ENCODE results near the gene PTPRM. TPM values are rescaled to one million over a fixed set of nuclear protein-coding genes. Genes with fewer than 3 reads are reported as not detected.

Gene PTPRM
- total RNA-seq, 1 experiment from 2014 or later = 11.1 TPM

- POLR2A ChIA-PET = no interaction called here
- ATAC-seq = no peak
- Mint-ChIP-seq H3K4me3 (no peak overlapping the region), H3K9me3 (peaks cover 26% of the 10 kb centered on the region), H3K36me3 (peaks cover 3% of the 10 kb centered on the region; the same call in 1 of the 2 replicates), H3K4me1 (peaks cover 6% of the 10 kb centered on the region; the same call in 1 of the 2 replicates), H3K27me3 (ENCODE audit: low read depth) (no peaks in the 10 kb centered on the region), H3K27ac (no peak overlapping the region)
- no peak for DNase-seq (ENCODE audit: low spot score)
- CTCF ChIA-PET = interaction anchor here (0.5 kb wide), 1 partner anchor 235 kb away, joined by 5 read pairs; no protein-coding TSS in a partner anchor
- TF ChIP-seq USF1 (CRISPR knock-in tag; IDR thresholded peaks at IDR 0.05) = no peak
- no peak for TF ChIP-seq CREM (CRISPR knock-in tag; IDR thresholded peaks at IDR 0.05)
- TF ChIP-seq MLX (CRISPR knock-in tag; IDR thresholded peaks at IDR 0.05) = no peak
- TF ChIP-seq ZBTB43 (CRISPR knock-in tag; IDR thresholded peaks at IDR 0.05) = no peak
- TF ChIP-seq ZMAT4 (CRISPR knock-in tag; IDR thresholded peaks at IDR 0.05) = no peak
- TF ChIP-seq CBFB (CRISPR knock-in tag; IDR thresholded peaks at IDR 0.05; ENCODE audit: low read depth) = no peak
- no peak for TF ChIP-seq TEAD4 (CRISPR knock-in tag; IDR thresholded peaks at IDR 0.05)
- TF ChIP-seq FOXK1 (CRISPR knock-in tag; IDR thresholded peaks at IDR 0.05) = no peak
- TF ChIP-seq ZSCAN18 (CRISPR knock-in tag; IDR thresholded peaks at IDR 0.05) = no peak
- TF ChIP-seq NFE2L1 (CRISPR knock-in tag; IDR thresholded peaks at IDR 0.05) = no peak
- no peak for TF ChIP-seq CREB1 (CRISPR knock-in tag; IDR thresholded peaks at IDR 0.05)
These were observed 304.7 kb downstream of the PTPRM start for GRCh38 chr18:7871560-7872456.

GRCh38 chr18:7872569-7872968 is 305.5 kb downstream of the PTPRM start:
- peaks cover 3% of the 10 kb centered on the region; the same call in 1 of the 2 replicates for H3K36me3 Mint-ChIP-seq
- ATAC-seq = no peak
- H3K27ac Mint-ChIP-seq = no peak overlapping the region
- H3K27me3 Mint-ChIP-seq (ENCODE audit: low read depth) = no peaks in the 10 kb centered on the region
- ChIA-PET POLR2A (no interaction called here), CTCF (no interaction called here)
- no peak overlapping the region for H3K4me3 Mint-ChIP-seq
- no peak for DNase-seq (ENCODE audit: low spot score)
- peaks cover 19% of the 10 kb centered on the region for H3K9me3 Mint-ChIP-seq
- peaks cover 6% of the 10 kb centered on the region; the same call in 1 of the 2 replicates for H3K4me1 Mint-ChIP-seq
- no peak for TF ChIP-seq IRF2 (CRISPR knock-in tag; IDR thresholded peaks at IDR 0.05; ENCODE audit: borderline replicate concordance, low read depth)
- no peak for TF ChIP-seq NR2C2 (CRISPR knock-in tag; IDR thresholded peaks at IDR 0.05)
- no peak for TF ChIP-seq ATF3 (CRISPR knock-in tag; conservative IDR thresholded peaks at IDR 0.05)
- TF ChIP-seq GTF2I (CRISPR knock-in tag; conservative IDR thresholded peaks at IDR 0.05) = no peak
- TF ChIP-seq RELA (CRISPR knock-in tag; IDR thresholded peaks at IDR 0.05; ENCODE audit: borderline replicate concordance) = no peak
- TF ChIP-seq ZNF263 (CRISPR knock-in tag; IDR thresholded peaks at IDR 0.05; ENCODE audit: low read depth) = no peak
- TF ChIP-seq HMGXB4 (CRISPR knock-in tag; IDR thresholded peaks at IDR 0.05) = no peak
- no peak for TF ChIP-seq MLX (CRISPR knock-in tag; IDR thresholded peaks at IDR 0.05)
- TF ChIP-seq NFATC4 (CRISPR knock-in tag; IDR thresholded peaks at IDR 0.05) = no peak
- no peak for TF ChIP-seq FOXP4 (CRISPR knock-in tag; IDR thresholded peaks at IDR 0.05)
- no peak for TF ChIP-seq NR3C1 (CRISPR knock-in tag; conservative IDR thresholded peaks at IDR 0.05; ENCODE audit: low read depth)
- no peak for TF ChIP-seq ZNF219 (CRISPR knock-in tag; IDR thresholded peaks at IDR 0.05; ENCODE audit: borderline replicate concordance)
- TF ChIP-seq ZBTB21 (CRISPR knock-in tag; IDR thresholded peaks at IDR 0.05; ENCODE audit: borderline replicate concordance) = no peak
- no peak for TF ChIP-seq CBFB (CRISPR knock-in tag; IDR thresholded peaks at IDR 0.05; ENCODE audit: low read depth)
- TF ChIP-seq NR1H2 (CRISPR knock-in tag; IDR thresholded peaks at IDR 0.05) = no peak
- no peak for TF ChIP-seq ETV6 (CRISPR knock-in tag; IDR thresholded peaks at IDR 0.05)
- no peak for TF ChIP-seq ZNF423 (CRISPR knock-in tag; IDR thresholded peaks at IDR 0.05)
